Measurements from ENCODE around the gene FOXL1.

DNA sequence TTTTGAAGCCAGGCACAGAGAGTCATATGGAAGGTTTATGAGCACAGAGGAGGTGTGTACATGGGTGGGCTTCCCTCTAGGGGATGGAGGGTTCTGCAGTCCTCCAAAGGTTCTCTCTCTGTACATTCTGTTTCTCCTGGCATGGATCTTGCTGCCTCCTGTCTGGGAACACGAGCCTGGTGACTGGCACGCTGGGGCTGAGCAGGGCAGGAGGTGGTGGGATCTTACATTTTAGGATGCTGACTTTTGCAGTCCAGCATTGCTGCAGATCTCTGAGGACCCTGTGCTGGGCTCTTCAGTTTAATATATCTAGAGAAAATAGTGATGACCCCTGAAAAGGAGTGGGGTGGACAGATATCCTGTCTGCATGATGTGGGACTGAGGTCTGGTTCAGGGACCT is 23.0 kb downstream of the FOXL1 start:
- TF ChIP-seq ZBTB7A (tag by site-specific recombination; IDR thresholded peaks at IDR 0.05; ENCODE audit: low read depth): no peak
- TF ChIP-seq, protein P1, sequence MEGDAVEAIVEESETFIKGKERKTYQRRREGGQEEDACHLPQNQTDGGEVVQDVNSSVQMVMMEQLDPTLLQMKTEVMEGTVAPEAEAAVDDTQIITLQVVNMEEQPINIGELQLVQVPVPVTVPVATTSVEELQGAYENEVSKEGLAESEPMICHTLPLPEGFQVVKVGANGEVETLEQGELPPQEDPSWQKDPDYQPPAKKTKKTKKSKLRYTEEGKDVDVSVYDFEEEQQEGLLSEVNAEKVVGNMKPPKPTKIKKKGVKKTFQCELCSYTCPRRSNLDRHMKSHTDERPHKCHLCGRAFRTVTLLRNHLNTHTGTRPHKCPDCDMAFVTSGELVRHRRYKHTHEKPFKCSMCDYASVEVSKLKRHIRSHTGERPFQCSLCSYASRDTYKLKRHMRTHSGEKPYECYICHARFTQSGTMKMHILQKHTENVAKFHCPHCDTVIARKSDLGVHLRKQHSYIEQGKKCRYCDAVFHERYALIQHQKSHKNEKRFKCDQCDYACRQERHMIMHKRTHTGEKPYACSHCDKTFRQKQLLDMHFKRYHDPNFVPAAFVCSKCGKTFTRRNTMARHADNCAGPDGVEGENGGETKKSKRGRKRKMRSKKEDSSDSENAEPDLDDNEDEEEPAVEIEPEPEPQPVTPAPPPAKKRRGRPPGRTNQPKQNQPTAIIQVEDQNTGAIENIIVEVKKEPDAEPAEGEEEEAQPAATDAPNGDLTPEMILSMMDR (tag by site-specific recombination; IDR thresholded peaks at IDR 0.05): no peak
- TF ChIP-seq ZNF157 (tag by site-specific recombination; IDR thresholded peaks at IDR 0.05): no peak
- no peak for TF ChIP-seq ZNF248 (tag by site-specific recombination; IDR thresholded peaks at IDR 0.05)
- no peak for TF ChIP-seq ZBTB21 (tag by site-specific recombination; IDR thresholded peaks at IDR 0.05)

Measured in HEK293 (cell line).